GM12892 (cell line): ENCODE measurements around the gene YAE1.
"Not testable (repeated sequence)": the region's sequence is repeated elsewhere in the genome, so short reads cannot be mapped to it uniquely, and the experiment has no call there.

Source experiments
- DNase-seq: peaks from one replicate; pipeline ENCODE4 v3.0.0; 2011; ENCODE audit not compliant: insufficient read length
- FAIRE-seq: peaks from 2 replicates; lab custom pipeline; 2011; peaks lifted over from hg19 to GRCh38; lab: Jason Lieb, UNC
- POLR2A ChIP-seq: IDR thresholded peaks from 2 replicates; pipeline ENCODE4 v1.6.1; 2011; ENCODE audit warnings: low read depth, low read length, control low read depth
- POLR2AphosphoS5 ChIP-seq: IDR thresholded peaks from 2 replicates; pipeline ENCODE4 v1.6.1; 2011; ENCODE audit warnings: low read depth, low read length, control low read depth
- TAF1 ChIP-seq: IDR thresholded peaks from 2 replicates; pipeline ENCODE4 v1.6.1; 2011; ENCODE audit warnings: low read depth, mild to moderate bottlenecking, control low read depth, low read length, borderline replicate concordance

YAE1 gene

GRCh38 chr7:39534599-39534998 lies 31.6 kb upstream of the YAE1 start:
- FAIRE-seq (no peak), DNase-seq (no peak)
- TF ChIP-seq POLR2AphosphoS5 (no peak), TAF1 (no peak), POLR2A (no peak)

GRCh38 chr7:39535064-39535463 lies 31.1 kb upstream of the YAE1 start:
- TF ChIP-seq POLR2AphosphoS5 (no peak), TAF1 (no peak), POLR2A (no peak)
- DNase-seq = no peak
- no peak for FAIRE-seq

- DNase-seq (no peak), FAIRE-seq (no peak)
Observed at GRCh38 chr7:39535720-39536119, 30.5 kb upstream of the YAE1 start.

GRCh38 chr7:39536951-39537350 lies 29.3 kb upstream of the YAE1 start:
- DNase-seq (no peak), FAIRE-seq (no peak)
- TF ChIP-seq POLR2AphosphoS5 (no peak), POLR2A (no peak), TAF1 (no peak)

More at GRCh38 chr7:39535720-39536119, 30.5 kb upstream of the YAE1 start:
- TF ChIP-seq POLR2A (no peak), TAF1 (no peak), POLR2AphosphoS5 (no peak)

GRCh38 chr7:39539816-39540215 lies 26.4 kb upstream of the YAE1 start:
- FAIRE-seq = no peak
- no peak for DNase-seq
- TF ChIP-seq POLR2AphosphoS5 (no peak), TAF1 (no peak), POLR2A (no peak)

- DNase-seq = no peak
- no peak for FAIRE-seq
- TF ChIP-seq POLR2AphosphoS5 = no peak
- no peak for TF ChIP-seq TAF1
- no peak for TF ChIP-seq POLR2A
Observed at GRCh38 chr7:39540320-39540719, 25.9 kb upstream of the YAE1 start.

- FAIRE-seq (no peak), DNase-seq (no peak)
- TF ChIP-seq TAF1 = no peak
- no peak for TF ChIP-seq POLR2A
- TF ChIP-seq POLR2AphosphoS5 = no peak
Observed at GRCh38 chr7:39541511-39541910, 24.7 kb upstream of the YAE1 start.

- not testable (repeated sequence) for FAIRE-seq, DNase-seq
Observed at GRCh38 chr7:39544774-39545173, 21.4 kb upstream of the YAE1 start.

GRCh38 chr7:39547336-39547735 lies 18.9 kb upstream of the YAE1 start:
- FAIRE-seq (no peak), DNase-seq (no peak)
- TF ChIP-seq POLR2AphosphoS5 (no peak), TAF1 (no peak), POLR2A (no peak)

- DNase-seq = no peak
- no peak for FAIRE-seq
- TF ChIP-seq POLR2A (no peak), POLR2AphosphoS5 (no peak), TAF1 (no peak)
Observed at GRCh38 chr7:39550411-39550810, 15.8 kb upstream of the YAE1 start.

GRCh38 chr7:39553436-39553835 lies 12.8 kb upstream of the YAE1 start:
- FAIRE-seq = no peak
- TF ChIP-seq POLR2A = no peak
- no peak for TF ChIP-seq POLR2AphosphoS5
- TF ChIP-seq TAF1 = no peak
- no peak for DNase-seq

- no peak for FAIRE-seq
- TF ChIP-seq POLR2A (no peak), POLR2AphosphoS5 (no peak), TAF1 (no peak)
- no peak for DNase-seq
Observed at GRCh38 chr7:39554583-39555165, 11.5 kb upstream of the YAE1 start.

GRCh38 chr7:39557222-39557621 lies 9.0 kb upstream of the YAE1 start:
- TF ChIP-seq POLR2AphosphoS5 (no peak), POLR2A (no peak)
- no peak for FAIRE-seq
- DNase-seq = no peak

- FAIRE-seq (no peak), DNase-seq (no peak)
- TF ChIP-seq POLR2A (no peak), POLR2AphosphoS5 (no peak)
Observed at GRCh38 chr7:39557911-39558310, 8.3 kb upstream of the YAE1 start.
